ENCODE measurements around the gene FAM210B.

DNA sequence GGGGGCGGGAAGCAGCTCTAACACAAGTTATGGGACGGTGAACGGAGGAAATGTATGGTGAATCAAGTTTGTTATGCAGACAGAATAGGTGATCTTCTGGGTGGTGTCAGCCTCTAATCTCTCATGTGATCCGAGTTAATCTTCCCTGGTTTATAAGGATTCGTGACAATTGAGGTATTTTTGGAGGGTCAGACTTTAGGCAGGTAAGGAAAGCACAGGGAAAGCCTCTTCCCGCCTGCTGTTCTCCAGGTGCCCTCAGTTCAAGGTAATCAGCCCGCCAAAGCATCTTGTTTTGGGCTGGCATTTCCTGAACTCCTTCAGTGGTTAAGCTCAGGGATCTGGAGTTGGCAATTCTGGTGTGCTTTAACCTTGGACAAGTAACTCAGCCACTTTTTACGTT, 34.9 kb downstream of the FAM210B start:
- TF ChIP-seq EP300 (IDR thresholded peaks at IDR 0.05; ENCODE audit: borderline replicate concordance) (no peak), YY1 (IDR thresholded peaks at IDR 0.05; ENCODE audit: low read depth) (no peak), REST (IDR thresholded peaks at IDR 0.05; ENCODE audit: low read depth) (no peak), TAF1 (IDR thresholded peaks at IDR 0.05; ENCODE audit: low read depth) (no peak), EGR1 (IDR thresholded peaks at IDR 0.05) (no peak), RAD21 (IDR thresholded peaks at IDR 0.05; ENCODE audit: low read depth) (no peak), TEAD4 (IDR thresholded peaks at IDR 0.05) (no peak), MAX (IDR thresholded peaks at IDR 0.05) (no peak), NFIC (IDR thresholded peaks at IDR 0.05) (no peak)

Measured in Ishikawa (cell line).